HCT116 (cell line): ENCODE measurements around the gene STARD3. TPM values are rescaled to one million over a fixed set of nuclear protein-coding genes. Genes with fewer than 3 reads are reported as not detected.
A peak's percentile ranks its signal among the peaks of the same experiment; 100 is the strongest.

Experiments
- ATAC-seq: fragments of 200-7000 bp; cut with Tn5 transposase; 2 replicates; pipeline ENCODE4 v1.9.1; 2020; ENCODE audit warnings: mild to moderate bottlenecking, moderate library complexity
- BruUV-seq: library from RNA; stranded (reverse); fragments of 400-500 nt; replicated peaks from 2 replicates; lab custom pipeline; 2021; lab: Mats Ljungman, UMichigan
- CTCF ChIA-PET: fragments of 300-600 bp; sonication (Branson Sonifier 250); formaldehyde crosslinking; loops from one replicate; lab custom pipeline; 2021; ENCODE audit warnings: antibody characterized with exemption; lab: Charles Lee
- POLR2A ChIA-PET: fragments of 300-600, 350-600 bp; sonication (Branson Sonifier 250); formaldehyde crosslinking; loops from one replicate; lab custom pipeline; 2021; ENCODE audit warnings: antibody characterized with exemption; lab: Charles Lee
- RAD21 ChIA-PET, 2 experiments: fragments of 300-600 bp; sonication (Branson Sonifier 250); formaldehyde crosslinking; loops; one replicate each; lab custom pipeline; 2023; ENCODE audit warnings: low total read pairs in 2 of 2; ENCODE audit not compliant: uncharacterized antibody in 2 of 2, unreplicated experiment in 2 of 2, low non-redundant PET in 1 of 2; lab: Charles Lee
- DNase-seq: peaks from one replicate; pipeline ENCODE4 v3.0.0-alpha.2; 2010; ENCODE audit warnings: low read depth, low spot score
- H2AFZ ChIP-seq: fragments of 200-600 bp; shearing (Covaris generic), sonication (generic); 2 replicates; pipeline ENCODE4 v1.6.1; 2017; ENCODE audit warnings: low read depth, mixed run types, mixed read lengths, antibody characterized with exemption, low read length; ENCODE audit not compliant: poor library complexity, severe bottlenecking
- H3K27ac ChIP-seq: 2 replicates; pipeline ENCODE4 v1.5.1; 2012; ENCODE audit warnings: low read depth, low read length
- H3K27me3 ChIP-seq: fragments of 200-600 bp; sonication (generic); 2 replicates; pipeline ENCODE4 v1.6.1; 2016; ENCODE audit warnings: mixed run types, low read length, mixed read lengths; ENCODE audit not compliant: insufficient read depth
- H3K36me3 ChIP-seq, 2 experiments: fragments of 200-500 bp in 1 of 2; fragments of 200-600 bp in 1 of 2; sonication (Bioruptor generic) in 1 of 2; sonication (generic) in 1 of 2; 2 replicates each; pipeline versions ENCODE4 v1.5.1 to v1.6.1; 2014 to 2016; ENCODE audit warnings: low read length in 2 of 2, inconsistent platforms in 1 of 2, mixed read lengths in 1 of 2, mixed run types in 1 of 2; ENCODE audit not compliant: insufficient read depth in 2 of 2, control insufficient read depth in 1 of 2
- H3K4me1 ChIP-seq, 2 experiments: fragments of 200-600 bp in 1 of 2; sonication (generic) in 1 of 2; 2 replicates each; pipeline versions ENCODE4 v1.5.1 to v1.6.1; 2012 to 2017; ENCODE audit warnings: low read length in 2 of 2, inconsistent platforms in 1 of 2, mild to moderate bottlenecking in 1 of 2, mixed read lengths in 1 of 2, mixed run types in 1 of 2, moderate library complexity in 1 of 2; ENCODE audit not compliant: insufficient read depth in 2 of 2, control insufficient read depth in 1 of 2
- H3K4me2 ChIP-seq: fragments of 200-600 bp; sonication (generic); 2 replicates; pipeline ENCODE4 v1.6.1; 2017; ENCODE audit warnings: mixed run types, low read length, mixed read lengths
- H3K4me3 ChIP-seq, 2 experiments: fragments of 200-600 bp in 1 of 2; sonication (generic) in 1 of 2; replicated peaks in 1 of 2; 2 replicates each; pipeline ENCODE4 v1.5.1; 2011 to 2016; ENCODE audit warnings: low read length in 2 of 2, control low read depth in 1 of 2, low read depth in 1 of 2, mild to moderate bottlenecking in 1 of 2, mixed read lengths in 1 of 2, mixed run types in 1 of 2
- H3K79me2 ChIP-seq: fragments of 200-600 bp; sonication (generic); 2 replicates; pipeline ENCODE4 v1.6.1; 2017; ENCODE audit warnings: mild to moderate bottlenecking, mixed run types, low read length, moderate library complexity, mixed read lengths; ENCODE audit not compliant: insufficient read depth
- H3K9ac ChIP-seq: fragments of 200-600 bp; sonication (generic); 2 replicates; pipeline ENCODE4 v1.6.1; 2016; ENCODE audit warnings: low read length, mixed read lengths
- H3K9me2 ChIP-seq: fragments of 200-600 bp; sonication (generic), shearing (Covaris generic); 2 replicates; pipeline ENCODE4 v1.6.1; 2017; ENCODE audit warnings: mixed run types, mild to moderate bottlenecking, moderate library complexity; ENCODE audit not compliant: insufficient read depth
- H3K9me3 ChIP-seq, 2 experiments: fragments of 200-500 bp in 1 of 2; fragments of 200-600 bp in 1 of 2; sonication (Bioruptor generic) in 1 of 2; sonication (generic) in 1 of 2; 2 replicates each; pipeline ENCODE4 v1.6.1; 2014 to 2017; ENCODE audit warnings: low read length in 2 of 2, mixed read lengths in 2 of 2, inconsistent platforms in 1 of 2, low read depth in 1 of 2, mild to moderate bottlenecking in 1 of 2, mixed run types in 1 of 2, moderate library complexity in 1 of 2; ENCODE audit not compliant: control insufficient read depth in 1 of 2, insufficient read depth in 1 of 2
- H4K20me1 ChIP-seq: fragments of 200-600 bp; sonication (generic), shearing (Covaris generic); 2 replicates; pipeline ENCODE4 v1.6.1; 2017; ENCODE audit warnings: mixed run types, mild to moderate bottlenecking, moderate library complexity; ENCODE audit not compliant: insufficient read depth
- CTCF ChIP-seq, 3 experiments: fragments of 200-600 bp in 1 of 3; sonication (generic) in 1 of 3; IDR thresholded peaks in 2 of 3; conservative IDR thresholded peaks in 1 of 3; 2 replicates each; pipeline ENCODE4 v1.5.1; 2012 to 2017; ENCODE audit warnings: low read depth in 2 of 3, low read length in 2 of 3, antibody characterized with exemption in 1 of 3, borderline replicate concordance in 1 of 3, control low read depth in 1 of 3, mild to moderate bottlenecking in 1 of 3, mixed read lengths in 1 of 3, mixed run types in 1 of 3, moderate library complexity in 1 of 3; ENCODE audit not compliant: insufficient read depth in 1 of 3
- MAX ChIP-seq: IDR thresholded peaks from 2 replicates; pipeline ENCODE4 v1.6.1; 2012
- POLR2AphosphoS5 ChIP-seq: IDR thresholded peaks from 2 replicates; pipeline ENCODE4 v1.6.1; 2011; ENCODE audit warnings: mild to moderate bottlenecking, low read depth, low read length, moderate library complexity
- RAD21 ChIP-seq: IDR thresholded peaks from 2 replicates; pipeline ENCODE4 v1.6.1; 2012; ENCODE audit warnings: low read depth, mild to moderate bottlenecking
- SRF ChIP-seq: IDR thresholded peaks from 2 replicates; pipeline ENCODE4 v1.6.1; 2012; ENCODE audit warnings: low read depth
- ZFX ChIP-seq: fragments of 450-650 bp; IDR thresholded peaks from 2 replicates; pipeline ENCODE4 v1.6.1; 2017
- intact Hi-C: fragments of 100-400 bp; cut with micrococcal nuclease; formaldehyde crosslinking; loops from 2 replicates; pipeline ENCODE4 v1.10.0; 2022
- total RNA-seq: library from RNA; stranded (reverse); gene quantifications from one replicate; pipeline ENCODE4 v1.2.1, GENCODE V29; 2021; ENCODE audit not compliant: unreplicated experiment
- TF ChIP-seq, protein P1 (sequence below): IDR thresholded peaks from 2 replicates; pipeline ENCODE4 v1.6.1; 2012; ENCODE audit warnings: low read depth

The STARD3 gene
- total RNA-seq, 1 experiment from 2014 or later, result 73.9 TPM

DNA sequence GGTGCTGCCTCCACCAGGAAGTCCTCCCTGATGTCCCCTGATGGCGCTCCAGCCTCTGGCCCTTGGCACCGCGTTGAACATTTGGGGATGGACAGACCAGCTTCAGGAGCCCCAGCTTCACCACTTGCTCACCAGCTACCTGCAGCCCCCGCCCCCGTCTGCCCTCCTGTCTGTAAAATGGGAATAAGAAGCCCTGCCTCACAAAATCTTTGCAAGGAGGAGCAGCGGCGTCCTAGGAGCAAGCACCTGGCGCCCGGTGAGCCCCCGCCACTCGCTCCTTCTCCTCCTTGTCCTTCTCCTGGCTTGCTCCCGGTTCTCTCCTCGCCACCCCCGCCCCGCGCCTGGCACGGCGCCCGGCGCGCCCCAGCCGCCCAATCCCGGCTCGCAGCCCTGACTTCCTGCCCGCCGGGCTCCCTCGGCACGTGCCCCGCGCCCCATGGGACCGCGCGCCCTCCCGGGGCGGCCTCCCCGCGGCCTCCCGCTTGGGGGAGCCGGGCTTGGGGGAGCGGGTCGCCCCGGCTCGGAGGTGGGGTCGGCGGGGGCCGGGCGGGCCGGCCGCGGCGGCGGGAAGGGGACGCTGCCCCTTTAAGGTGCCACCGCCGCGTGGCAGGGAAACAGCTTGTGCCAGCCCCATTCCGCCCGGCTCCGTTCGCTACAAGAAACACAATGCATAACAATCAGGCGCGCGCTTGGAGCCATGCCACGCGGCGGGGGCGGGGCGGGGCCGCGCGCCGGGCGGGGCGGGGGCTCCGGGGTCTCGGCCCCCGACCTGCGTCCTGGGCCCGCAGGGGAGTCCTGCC, 19.3 kb upstream of the STARD3 start:
- peaks cover 16 to 21% of the 10 kb centered on the region in 2 experiments; a peak in 3 of 4 replicates for H3K4me1 ChIP-seq
- ATAC-seq, result peak; percentile 66
- peak overlapping the region; percentile 44; the same call in 1 of the 2 replicates for H3K27ac ChIP-seq
- no peaks in the 10 kb centered on the region for H3K79me2 ChIP-seq
- no peaks in the 10 kb centered on the region for H3K36me3 ChIP-seq
- ChIA-PET POLR2A (interaction anchor here (0.5 kb wide), 1 partner anchor 34 kb away, joined by 3 read pairs; no protein-coding TSS in a partner anchor), RAD21 (interaction anchor here in 1 of 2 experiments (1.2 kb wide), 1 partner anchor 17 kb away, joined by 4 read pairs; no protein-coding TSS in a partner anchor), CTCF (interaction anchor here (0.7 to 5.4 kb wide), 3 partner anchors 15 to 83 kb away, joined by 3 to 58 read pairs (median 3); partner anchors contain the start of gene ERBB2)
- no TSS peak for BruUV-seq
- TF ChIP-seq MAX (peak; percentile 68), ZFX (peak; percentile 23; the same call in 1 of the 2 replicates), SRF (no peak), POLR2AphosphoS5 (peak; percentile 40; the same call in 1 of the 2 replicates)
- no peaks in the 10 kb centered on the region for H4K20me1 ChIP-seq
- no peak overlapping the region for H2AFZ ChIP-seq
- peak overlapping the region; percentile 70 for H3K9ac ChIP-seq
- intact Hi-C loops, result no loop called here
- peak overlapping the region; percentile 95 for H3K4me2 ChIP-seq
- H3K27me3 ChIP-seq, result no peaks in the 10 kb centered on the region
- H3K4me3 ChIP-seq, result peak overlapping the region; percentile 50 to 62
- no peaks in the 10 kb centered on the region for H3K9me3 ChIP-seq
- H3K9me2 ChIP-seq, result no peaks in the 10 kb centered on the region
- no peak for DNase-seq

DNA sequence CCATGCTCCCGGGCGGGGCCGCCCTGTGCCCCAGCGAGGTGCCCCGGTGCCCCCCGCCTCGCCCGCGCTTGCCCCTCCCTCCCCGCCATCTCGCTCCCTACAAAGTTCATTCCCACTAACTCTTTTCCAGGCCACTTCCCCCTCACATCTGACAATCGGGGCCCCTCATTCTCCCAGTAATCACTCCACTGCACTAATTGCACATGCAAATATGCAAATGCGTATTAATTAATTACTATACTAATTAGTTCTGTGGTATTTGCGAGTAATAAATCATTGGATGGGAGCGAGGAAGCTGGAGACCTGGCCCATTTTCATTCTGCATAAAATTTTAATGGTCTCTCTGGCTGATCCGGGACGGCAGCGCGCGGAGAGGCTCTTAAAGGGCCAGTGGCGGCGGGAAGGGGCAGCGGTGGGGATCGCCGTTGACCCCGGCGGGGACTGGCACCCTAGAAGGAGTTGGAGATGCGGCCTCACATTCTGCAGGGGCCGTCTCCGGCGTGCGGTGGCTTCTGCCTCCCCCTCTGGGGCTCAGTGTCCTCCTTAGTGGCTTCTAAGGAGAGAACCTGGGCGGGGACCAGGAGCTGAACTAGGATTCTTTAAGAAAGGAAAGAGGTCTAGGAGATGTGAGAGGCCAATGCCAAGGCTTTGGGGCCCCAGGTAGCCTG, 18.6 kb upstream of the STARD3 start:
- no peaks in the 10 kb centered on the region for H3K27me3 ChIP-seq
- no peaks in the 10 kb centered on the region for H3K9me2 ChIP-seq
- no peaks in the 10 kb centered on the region for H3K79me2 ChIP-seq
- no peaks in the 10 kb centered on the region for H4K20me1 ChIP-seq
- BruUV-seq, result no TSS peak
- H3K4me2 ChIP-seq, result peak overlapping the region; percentile 95
- ChIA-PET RAD21 (interaction anchor here in 1 of 2 experiments (1.2 kb wide), 1 partner anchor 17 kb away, joined by 4 read pairs; no protein-coding TSS in a partner anchor), CTCF (interaction anchor here (0.7 to 8.4 kb wide), 8 partner anchors 13 to 412 kb away, joined by 3 to 157 read pairs (median 4); partner anchors contain the start of gene ERBB2), POLR2A (no interaction called here)
- peak; percentile 51 for ATAC-seq
- peak overlapping the region; percentile 50 to 62 for H3K4me3 ChIP-seq
- peaks cover 19 to 27% of the 10 kb centered on the region in 2 experiments; a peak in 3 of 4 replicates for H3K4me1 ChIP-seq
- no peaks in the 10 kb centered on the region for H3K36me3 ChIP-seq
- H2AFZ ChIP-seq, result peak overlapping the region; percentile 90
- peak overlapping the region; percentile 70 for H3K9ac ChIP-seq
- no peak for DNase-seq
- intact Hi-C loops, result no loop called here
- H3K27ac ChIP-seq, result peak overlapping the region; percentile 40; the same call in 1 of the 2 replicates
- no peaks in the 10 kb centered on the region for H3K9me3 ChIP-seq
- TF ChIP-seq CTCF (IDR thresholded peaks at IDR 0.05 in 2 of 3, conservative IDR thresholded peaks at IDR 0.05 in 1 of 3; ENCODE audit: borderline replicate concordance in 1 of 3, insufficient read depth in 1 of 3, low read depth in 2 of 3, low read length in 2 of 3) (no peak), SRF (no peak), MAX (peak; percentile 42; the same call in 1 of the 2 replicates), RAD21 (no peak)
- TF ChIP-seq, protein P1, sequence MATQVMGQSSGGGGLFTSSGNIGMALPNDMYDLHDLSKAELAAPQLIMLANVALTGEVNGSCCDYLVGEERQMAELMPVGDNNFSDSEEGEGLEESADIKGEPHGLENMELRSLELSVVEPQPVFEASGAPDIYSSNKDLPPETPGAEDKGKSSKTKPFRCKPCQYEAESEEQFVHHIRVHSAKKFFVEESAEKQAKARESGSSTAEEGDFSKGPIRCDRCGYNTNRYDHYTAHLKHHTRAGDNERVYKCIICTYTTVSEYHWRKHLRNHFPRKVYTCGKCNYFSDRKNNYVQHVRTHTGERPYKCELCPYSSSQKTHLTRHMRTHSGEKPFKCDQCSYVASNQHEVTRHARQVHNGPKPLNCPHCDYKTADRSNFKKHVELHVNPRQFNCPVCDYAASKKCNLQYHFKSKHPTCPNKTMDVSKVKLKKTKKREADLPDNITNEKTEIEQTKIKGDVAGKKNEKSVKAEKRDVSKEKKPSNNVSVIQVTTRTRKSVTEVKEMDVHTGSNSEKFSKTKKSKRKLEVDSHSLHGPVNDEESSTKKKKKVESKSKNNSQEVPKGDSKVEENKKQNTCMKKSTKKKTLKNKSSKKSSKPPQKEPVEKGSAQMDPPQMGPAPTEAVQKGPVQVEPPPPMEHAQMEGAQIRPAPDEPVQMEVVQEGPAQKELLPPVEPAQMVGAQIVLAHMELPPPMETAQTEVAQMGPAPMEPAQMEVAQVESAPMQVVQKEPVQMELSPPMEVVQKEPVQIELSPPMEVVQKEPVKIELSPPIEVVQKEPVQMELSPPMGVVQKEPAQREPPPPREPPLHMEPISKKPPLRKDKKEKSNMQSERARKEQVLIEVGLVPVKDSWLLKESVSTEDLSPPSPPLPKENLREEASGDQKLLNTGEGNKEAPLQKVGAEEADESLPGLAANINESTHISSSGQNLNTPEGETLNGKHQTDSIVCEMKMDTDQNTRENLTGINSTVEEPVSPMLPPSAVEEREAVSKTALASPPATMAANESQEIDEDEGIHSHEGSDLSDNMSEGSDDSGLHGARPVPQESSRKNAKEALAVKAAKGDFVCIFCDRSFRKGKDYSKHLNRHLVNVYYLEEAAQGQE, result no peak
